ENCODE data around the gene ZCCHC8. TPM values are rescaled to one million over a fixed set of nuclear protein-coding genes. Genes with fewer than 3 reads are reported as not detected.
"Not testable (repeated sequence)": the region's sequence is repeated elsewhere in the genome, so short reads cannot be mapped to it uniquely, and the experiment has no call there.

Gene ZCCHC8
- polyA plus RNA-seq, 1 experiment = 12.7 TPM

DNA sequence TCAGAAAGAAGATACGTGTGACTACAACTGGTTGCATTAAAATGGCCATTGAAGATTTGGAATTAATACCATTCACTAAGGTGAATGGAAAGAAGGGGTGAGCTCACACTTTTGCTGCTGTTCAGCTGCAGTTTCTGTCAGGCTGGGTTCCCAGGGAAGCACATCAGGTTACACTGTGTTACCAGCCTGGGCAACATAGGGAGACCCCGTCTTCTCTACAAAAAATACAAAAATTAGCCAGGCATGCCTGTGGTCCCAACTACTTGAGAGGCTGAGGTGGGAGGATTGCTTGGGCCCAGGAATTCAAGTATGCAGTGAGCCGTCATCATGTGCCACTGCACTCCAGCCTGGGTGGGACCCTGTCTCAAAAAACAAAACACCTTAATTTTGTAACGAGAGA, 12.9 kb upstream of the ZCCHC8 start:
- ChIA-PET POLR2A (no interaction called here), CTCF (no interaction called here)
- Histone ChIP-seq H3K36me3 (ENCODE audit: control insufficient read depth, insufficient read depth, low read length) (peaks cover 38% of the 10 kb centered on the region), H3K27me3 (ENCODE audit: control insufficient read depth, insufficient read depth, low read length) (no peaks in the 10 kb centered on the region), H3K4me3 (ENCODE audit: low read depth, low read length) (no peak overlapping the region)
- DNase-seq (ENCODE audit: low read depth) = no peak
- TF ChIP-seq, protein P1, sequence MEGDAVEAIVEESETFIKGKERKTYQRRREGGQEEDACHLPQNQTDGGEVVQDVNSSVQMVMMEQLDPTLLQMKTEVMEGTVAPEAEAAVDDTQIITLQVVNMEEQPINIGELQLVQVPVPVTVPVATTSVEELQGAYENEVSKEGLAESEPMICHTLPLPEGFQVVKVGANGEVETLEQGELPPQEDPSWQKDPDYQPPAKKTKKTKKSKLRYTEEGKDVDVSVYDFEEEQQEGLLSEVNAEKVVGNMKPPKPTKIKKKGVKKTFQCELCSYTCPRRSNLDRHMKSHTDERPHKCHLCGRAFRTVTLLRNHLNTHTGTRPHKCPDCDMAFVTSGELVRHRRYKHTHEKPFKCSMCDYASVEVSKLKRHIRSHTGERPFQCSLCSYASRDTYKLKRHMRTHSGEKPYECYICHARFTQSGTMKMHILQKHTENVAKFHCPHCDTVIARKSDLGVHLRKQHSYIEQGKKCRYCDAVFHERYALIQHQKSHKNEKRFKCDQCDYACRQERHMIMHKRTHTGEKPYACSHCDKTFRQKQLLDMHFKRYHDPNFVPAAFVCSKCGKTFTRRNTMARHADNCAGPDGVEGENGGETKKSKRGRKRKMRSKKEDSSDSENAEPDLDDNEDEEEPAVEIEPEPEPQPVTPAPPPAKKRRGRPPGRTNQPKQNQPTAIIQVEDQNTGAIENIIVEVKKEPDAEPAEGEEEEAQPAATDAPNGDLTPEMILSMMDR (IDR thresholded peaks at IDR 0.05; ENCODE audit: insufficient read depth, low read depth, low read length) = no peak

DNA sequence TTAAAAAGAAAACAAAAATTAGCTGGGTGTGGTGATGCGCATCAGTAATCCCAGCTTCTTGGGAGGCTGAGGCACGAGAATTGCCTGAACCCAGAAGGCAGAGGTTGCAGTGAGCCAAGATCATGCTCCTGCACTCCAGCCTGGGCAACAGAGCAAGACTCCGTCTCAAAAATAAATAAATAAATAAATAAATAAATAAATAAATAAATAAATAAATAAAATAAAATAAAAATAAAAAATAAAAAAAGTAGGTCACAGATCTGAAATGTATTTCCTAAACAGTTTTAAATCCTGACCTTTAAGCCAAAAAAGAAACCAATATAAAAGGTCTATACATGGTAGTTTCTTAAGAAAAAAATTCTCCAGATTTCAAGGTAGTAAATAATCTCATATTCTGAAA, 12.3 kb upstream of the ZCCHC8 start:
- H3K4me3 ChIP-seq (ENCODE audit: low read depth, low read length); POLR2A ChIA-PET; H3K27me3 ChIP-seq (ENCODE audit: control insufficient read depth, insufficient read depth, low read length); DNase-seq (ENCODE audit: low read depth); CTCF ChIA-PET: not testable (repeated sequence)
- peaks cover 35% of the 10 kb centered on the region for H3K36me3 ChIP-seq (ENCODE audit: control insufficient read depth, insufficient read depth, low read length)

DNA sequence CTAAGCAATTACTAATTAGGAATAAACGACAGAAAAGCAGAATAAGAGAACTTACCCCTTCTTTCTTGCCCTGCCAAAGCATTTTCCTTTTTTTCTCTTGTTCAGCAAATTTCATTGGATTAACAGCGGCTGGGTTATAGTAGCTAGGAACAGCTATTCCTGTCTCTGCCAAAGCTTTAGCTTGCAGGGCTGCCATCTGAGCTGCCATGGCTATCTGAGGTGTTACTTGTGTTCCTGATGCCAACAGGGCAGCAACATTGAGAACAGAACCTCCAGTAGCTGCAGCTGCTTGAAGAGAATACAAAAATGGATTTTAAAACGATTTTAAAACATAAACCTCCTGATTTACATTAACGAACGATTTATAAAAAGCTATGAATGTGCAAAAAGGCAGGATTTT, 7.4 kb upstream of the ZCCHC8 start:
- POLR2A ChIA-PET = no interaction called here
- Histone ChIP-seq H3K4me3 (ENCODE audit: low read depth, low read length) (no peak overlapping the region), H3K36me3 (ENCODE audit: control insufficient read depth, insufficient read depth, low read length) (peaks cover 31% of the 10 kb centered on the region), H3K27me3 (ENCODE audit: control insufficient read depth, insufficient read depth, low read length) (no peaks in the 10 kb centered on the region)
- no peak for DNase-seq (ENCODE audit: low read depth)
- CTCF ChIA-PET = no interaction called here
- TF ChIP-seq, protein P1 (IDR thresholded peaks at IDR 0.05; ENCODE audit: insufficient read depth, low read depth, low read length) = no peak

DNA sequence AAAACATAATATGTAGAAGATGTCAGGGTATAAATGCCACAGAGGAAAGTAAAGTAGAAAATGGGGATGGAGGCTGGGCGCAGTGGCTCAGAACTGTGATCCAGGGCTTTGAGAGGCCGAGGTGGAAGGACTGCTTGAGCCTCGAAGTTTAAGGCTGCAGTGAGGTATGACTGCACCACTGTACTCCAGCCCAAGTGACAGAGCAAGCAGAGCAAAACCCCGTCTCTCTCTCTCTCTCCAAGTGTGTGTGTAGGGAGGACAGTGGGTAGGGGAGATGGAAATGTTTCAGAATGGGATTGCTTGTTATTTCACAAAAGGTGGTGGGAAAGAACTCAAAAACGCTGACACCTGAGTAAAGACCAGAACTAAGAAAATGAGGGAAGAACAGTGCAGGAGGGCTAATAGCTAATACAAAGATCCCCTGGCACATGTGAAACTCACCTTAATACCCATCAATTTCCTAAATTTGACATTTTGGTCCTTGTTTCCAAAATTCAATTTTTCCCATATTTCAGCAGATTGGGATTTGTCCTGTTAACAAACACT, 5.7 kb upstream of the ZCCHC8 start:
- ChIA-PET CTCF (no interaction called here), POLR2A (no interaction called here)
- no peak for DNase-seq (ENCODE audit: low read depth)
- H3K27me3 ChIP-seq (ENCODE audit: control insufficient read depth, insufficient read depth, low read length) = no peaks in the 10 kb centered on the region
- peaks cover 25% of the 10 kb centered on the region for H3K36me3 ChIP-seq (ENCODE audit: control insufficient read depth, insufficient read depth, low read length)
- TF ChIP-seq, protein P1 (IDR thresholded peaks at IDR 0.05; ENCODE audit: insufficient read depth, low read depth, low read length) = no peak
- H3K4me3 ChIP-seq (ENCODE audit: low read depth, low read length) = no peak overlapping the region

DNA sequence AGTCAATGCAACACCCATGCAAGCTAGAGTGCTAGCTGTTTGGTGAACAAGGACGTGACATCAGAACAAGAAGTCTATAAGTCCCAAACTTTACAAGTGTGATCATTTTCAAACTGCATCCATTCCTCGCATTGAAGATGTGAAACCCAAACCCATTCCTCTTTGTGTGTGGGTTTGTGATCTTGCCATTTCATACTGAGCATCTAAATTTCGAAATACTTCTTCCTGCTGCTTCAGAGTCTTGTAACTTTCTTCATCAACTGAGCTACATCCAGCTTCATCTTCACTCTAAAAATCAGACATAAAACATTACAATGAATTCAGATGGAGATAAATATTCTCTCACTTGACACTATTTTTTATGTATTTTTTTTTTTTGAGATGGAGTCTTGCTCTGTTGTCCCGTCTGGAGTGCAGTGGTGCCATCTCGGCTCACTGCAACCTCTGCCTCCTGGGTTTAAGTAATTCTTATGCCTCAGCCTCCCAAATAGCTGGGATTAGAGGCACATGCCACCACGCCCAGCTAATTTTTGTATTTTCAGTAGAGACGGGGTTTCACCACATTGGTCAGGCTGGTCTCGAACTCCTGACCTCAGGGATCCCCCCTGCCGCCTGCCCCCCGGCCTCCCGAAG, 4.8 kb upstream of the ZCCHC8 start:
- ChIA-PET POLR2A (interaction anchor here (0.6 kb wide), 1 partner anchor 21 kb away, joined by 3 read pairs; no protein-coding TSS in a partner anchor), CTCF (interaction anchor here (0.8 to 1.3 kb wide), 2 partner anchors 30 to 106 kb away, joined by 3 to 4 read pairs; no protein-coding TSS in a partner anchor)
- no peak for DNase-seq (ENCODE audit: low read depth)
- Histone ChIP-seq H3K27me3 (ENCODE audit: control insufficient read depth, insufficient read depth, low read length) (no peaks in the 10 kb centered on the region), H3K36me3 (ENCODE audit: control insufficient read depth, insufficient read depth, low read length) (peaks cover 22% of the 10 kb centered on the region), H3K4me3 (ENCODE audit: low read depth, low read length) (no peak overlapping the region)
- TF ChIP-seq, protein P1 (IDR thresholded peaks at IDR 0.05; ENCODE audit: insufficient read depth, low read depth, low read length) = no peak

Data from BJ (cell line).